Activated effector memory CD4-positive, alpha-beta T cell treated with anti-CD3 and anti-CD28 coated beads, Interleukin-2, amount 50 U/mL, for 16 hours (primary cell): ENCODE results near the gene CPA2.
"Not testable (repeated sequence)": the region's sequence is repeated elsewhere in the genome, so short reads cannot be mapped to it uniquely, and the experiment has no call there.

ENCODE experiments used
- DNase-seq: peaks from one replicate; pipeline ENCODE4 v3.0.0-alpha.2; 2020

Gene CPA2

GRCh38 chr7:130319541-130319940 is 52.9 kb downstream of the CPA2 start:
- DNase-seq, result no peak

- not testable (repeated sequence) for DNase-seq
These were observed 55.0 kb downstream of the CPA2 start for GRCh38 chr7:130321542-130322229.

GRCh38 chr7:130322615-130323014 is 56.0 kb downstream of the CPA2 start:
- no peak for DNase-seq

- no peak for DNase-seq
These were observed 57.8 kb downstream of the CPA2 start for GRCh38 chr7:130324306-130324943.

GRCh38 chr7:130329681-130330080 is 63.0 kb downstream of the CPA2 start:
- no peak for DNase-seq

- DNase-seq, result no peak
These were observed 65.8 kb downstream of the CPA2 start for GRCh38 chr7:130332259-130333053.

GRCh38 chr7:130333832-130334231 is 67.2 kb downstream of the CPA2 start:
- DNase-seq, result no peak

GRCh38 chr7:130334274-130334673 is 67.6 kb downstream of the CPA2 start:
- no peak for DNase-seq

GRCh38 chr7:130337410-130337971 is 70.8 kb downstream of the CPA2 start:
- DNase-seq, result no peak

- no peak for DNase-seq
These were observed 71.6 kb downstream of the CPA2 start for GRCh38 chr7:130338233-130338632.
